ENCODE measurements around the gene BMPR1B.

DNA sequence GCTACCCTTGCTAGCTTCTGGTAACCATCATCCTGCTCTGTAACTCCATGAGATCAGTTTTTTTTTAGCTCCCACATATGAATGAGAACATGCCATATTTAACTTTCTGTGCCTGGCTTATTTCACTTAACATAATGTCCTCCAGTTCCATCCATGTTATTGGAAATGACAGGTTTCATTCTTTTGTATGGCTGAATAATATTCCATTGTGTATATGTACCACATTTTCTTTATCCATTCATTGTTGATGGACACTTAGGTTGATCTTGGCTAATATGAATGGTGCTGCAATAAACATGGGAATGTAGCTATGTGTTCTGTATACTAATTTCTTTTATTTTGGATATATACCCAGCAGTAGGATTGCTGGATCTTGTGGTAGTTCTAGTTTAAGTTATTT, 204.7 kb downstream of the BMPR1B start:
- TF ChIP-seq CTCF (IDR thresholded peaks at IDR 0.05; ENCODE audit: low read depth, low read length, poor library complexity, severe bottlenecking), result no peak
- TF ChIP-seq EZH2phosphoT487 (IDR thresholded peaks at IDR 0.05; ENCODE audit: borderline replicate concordance, low read length), result no peak

Measured in DOHH2 (cell line).